Prostate gland (tissue), 2 donors: ENCODE results near the gene KLHL33.
"Not testable (repeated sequence)": the region's sequence is repeated elsewhere in the genome, so short reads cannot be mapped to it uniquely, and the experiment has no call there.

Experiments
- POLR2A ChIP-seq: fragments of 450-650 bp; IDR thresholded peaks from one replicate; pipeline ENCODE4 v1.6.1; 2016; ENCODE audit warnings: antibody characterized with exemption, mild to moderate bottlenecking
- TF ChIP-seq, protein P1 (sequence below), 4 experiments: fragments of 200-600 bp in 2 of 4; fragments of 450-650 bp in 2 of 4; sonication (generic) in 2 of 4; IDR thresholded peaks; 1 replicate in 3 of 4; 2 replicates in 1 of 4; pipeline ENCODE4 v1.5.1; 2016 to 2019; ENCODE audit warnings: antibody characterized with exemption in 4 of 4, mild to moderate bottlenecking in 2 of 4, moderate library complexity in 2 of 4

DNA sequence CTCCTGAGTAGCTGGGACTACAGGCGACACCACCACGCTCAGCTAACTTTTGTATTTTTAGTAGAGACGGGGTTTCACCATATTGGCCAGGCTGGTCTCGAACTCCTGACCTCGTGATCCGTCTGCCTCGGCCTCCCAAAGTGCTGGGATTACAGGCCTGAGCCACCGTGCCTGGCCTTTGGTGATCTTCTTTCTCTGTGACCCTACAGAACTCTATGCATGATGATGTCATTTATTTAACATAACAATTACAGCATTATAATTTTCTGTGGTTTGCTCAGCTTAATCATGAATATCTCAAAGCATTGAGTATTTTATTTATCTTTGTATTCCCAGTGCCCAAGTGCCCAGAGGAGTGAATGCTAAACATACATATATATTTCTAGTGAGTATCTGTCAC, 16.9 kb upstream of the KLHL33 start:
- TF ChIP-seq, protein P1, sequence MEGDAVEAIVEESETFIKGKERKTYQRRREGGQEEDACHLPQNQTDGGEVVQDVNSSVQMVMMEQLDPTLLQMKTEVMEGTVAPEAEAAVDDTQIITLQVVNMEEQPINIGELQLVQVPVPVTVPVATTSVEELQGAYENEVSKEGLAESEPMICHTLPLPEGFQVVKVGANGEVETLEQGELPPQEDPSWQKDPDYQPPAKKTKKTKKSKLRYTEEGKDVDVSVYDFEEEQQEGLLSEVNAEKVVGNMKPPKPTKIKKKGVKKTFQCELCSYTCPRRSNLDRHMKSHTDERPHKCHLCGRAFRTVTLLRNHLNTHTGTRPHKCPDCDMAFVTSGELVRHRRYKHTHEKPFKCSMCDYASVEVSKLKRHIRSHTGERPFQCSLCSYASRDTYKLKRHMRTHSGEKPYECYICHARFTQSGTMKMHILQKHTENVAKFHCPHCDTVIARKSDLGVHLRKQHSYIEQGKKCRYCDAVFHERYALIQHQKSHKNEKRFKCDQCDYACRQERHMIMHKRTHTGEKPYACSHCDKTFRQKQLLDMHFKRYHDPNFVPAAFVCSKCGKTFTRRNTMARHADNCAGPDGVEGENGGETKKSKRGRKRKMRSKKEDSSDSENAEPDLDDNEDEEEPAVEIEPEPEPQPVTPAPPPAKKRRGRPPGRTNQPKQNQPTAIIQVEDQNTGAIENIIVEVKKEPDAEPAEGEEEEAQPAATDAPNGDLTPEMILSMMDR (IDR thresholded peaks at IDR 0.05): not testable (repeated sequence)
- not testable (repeated sequence) for TF ChIP-seq POLR2A
